Progenitor cell of endocrine pancreas (in vitro differentiated cells): Measurements from ENCODE around the gene SEC16B. TPM values are rescaled to one million over a fixed set of nuclear protein-coding genes. Genes with fewer than 3 reads are reported as not detected.

Experiments used
- DNase-seq: peaks from one replicate; pipeline ENCODE4 v3.0.0; 2021; ENCODE audit warnings: low spot score; ENCODE audit not compliant: unreplicated experiment
- H3K27ac Mint-ChIP-seq: 2 replicates; pipeline ENCODE4 v1.8.0; 2021; ENCODE audit warnings: mild to moderate bottlenecking, moderate library complexity, mixed read lengths
- H3K27me3 Mint-ChIP-seq: 2 replicates; pipeline ENCODE4 v1.8.0; 2021; ENCODE audit warnings: mixed read lengths
- H3K36me3 Mint-ChIP-seq: 2 replicates; pipeline ENCODE4 v1.8.0; 2022; ENCODE audit warnings: mixed read lengths; ENCODE audit not compliant: insufficient read depth
- H3K4me1 Mint-ChIP-seq: 2 replicates; pipeline ENCODE4 v1.8.0; 2021; ENCODE audit warnings: low read depth, mixed read lengths
- H3K4me3 Mint-ChIP-seq: 2 replicates; pipeline ENCODE4 v1.8.0; 2021; ENCODE audit warnings: low read depth, mild to moderate bottlenecking, moderate library complexity, mixed read lengths
- H3K9me3 Mint-ChIP-seq: 2 replicates; pipeline ENCODE4 v1.8.0; 2021; ENCODE audit warnings: low read depth, mixed read lengths
- total RNA-seq: library from RNA; stranded (reverse); gene quantifications from 2 replicates; pipeline ENCODE4 v1.2.1, GENCODE V29; 2021
- TF ChIP-seq, protein P1 (sequence below): fragments of 200-600 bp; sonication (generic); IDR thresholded peaks from one replicate; pipeline ENCODE4 v1.5.0; 2021; ENCODE audit warnings: antibody characterized with exemption, mild to moderate bottlenecking; ENCODE audit not compliant: unreplicated experiment

Gene SEC16B
- total RNA-seq, 1 donor from 2014 or later, result 0.67 TPM

DNA sequence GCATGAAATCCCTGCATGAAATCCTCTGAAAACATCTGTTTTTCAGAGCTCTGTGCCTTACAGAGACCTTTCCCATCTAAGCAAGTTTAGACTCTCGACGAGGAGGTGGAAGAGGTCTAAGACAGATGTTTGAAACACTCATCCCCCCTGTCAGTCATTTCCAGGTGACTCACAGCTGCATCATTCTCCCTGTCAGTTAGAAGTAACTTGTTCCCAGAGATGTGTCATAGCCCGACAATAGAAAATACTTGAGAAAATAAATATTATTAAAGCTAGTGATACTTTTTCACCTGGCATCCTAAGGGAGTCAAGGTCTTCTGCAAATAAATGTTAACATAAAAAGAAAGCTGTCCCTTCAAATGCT is 41.6 kb upstream of the SEC16B start:
- H3K36me3 Mint-ChIP-seq, result no peaks in the 10 kb centered on the region
- H3K4me1 Mint-ChIP-seq, result peaks cover 3% of the 10 kb centered on the region
- peaks cover 9% of the 10 kb centered on the region for H3K9me3 Mint-ChIP-seq
- DNase-seq, result no peak
- H3K27ac Mint-ChIP-seq, result no peak overlapping the region
- no peaks in the 10 kb centered on the region for H3K27me3 Mint-ChIP-seq
- H3K4me3 Mint-ChIP-seq, result no peak overlapping the region
- TF ChIP-seq, protein P1, sequence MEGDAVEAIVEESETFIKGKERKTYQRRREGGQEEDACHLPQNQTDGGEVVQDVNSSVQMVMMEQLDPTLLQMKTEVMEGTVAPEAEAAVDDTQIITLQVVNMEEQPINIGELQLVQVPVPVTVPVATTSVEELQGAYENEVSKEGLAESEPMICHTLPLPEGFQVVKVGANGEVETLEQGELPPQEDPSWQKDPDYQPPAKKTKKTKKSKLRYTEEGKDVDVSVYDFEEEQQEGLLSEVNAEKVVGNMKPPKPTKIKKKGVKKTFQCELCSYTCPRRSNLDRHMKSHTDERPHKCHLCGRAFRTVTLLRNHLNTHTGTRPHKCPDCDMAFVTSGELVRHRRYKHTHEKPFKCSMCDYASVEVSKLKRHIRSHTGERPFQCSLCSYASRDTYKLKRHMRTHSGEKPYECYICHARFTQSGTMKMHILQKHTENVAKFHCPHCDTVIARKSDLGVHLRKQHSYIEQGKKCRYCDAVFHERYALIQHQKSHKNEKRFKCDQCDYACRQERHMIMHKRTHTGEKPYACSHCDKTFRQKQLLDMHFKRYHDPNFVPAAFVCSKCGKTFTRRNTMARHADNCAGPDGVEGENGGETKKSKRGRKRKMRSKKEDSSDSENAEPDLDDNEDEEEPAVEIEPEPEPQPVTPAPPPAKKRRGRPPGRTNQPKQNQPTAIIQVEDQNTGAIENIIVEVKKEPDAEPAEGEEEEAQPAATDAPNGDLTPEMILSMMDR, result no peak

DNA sequence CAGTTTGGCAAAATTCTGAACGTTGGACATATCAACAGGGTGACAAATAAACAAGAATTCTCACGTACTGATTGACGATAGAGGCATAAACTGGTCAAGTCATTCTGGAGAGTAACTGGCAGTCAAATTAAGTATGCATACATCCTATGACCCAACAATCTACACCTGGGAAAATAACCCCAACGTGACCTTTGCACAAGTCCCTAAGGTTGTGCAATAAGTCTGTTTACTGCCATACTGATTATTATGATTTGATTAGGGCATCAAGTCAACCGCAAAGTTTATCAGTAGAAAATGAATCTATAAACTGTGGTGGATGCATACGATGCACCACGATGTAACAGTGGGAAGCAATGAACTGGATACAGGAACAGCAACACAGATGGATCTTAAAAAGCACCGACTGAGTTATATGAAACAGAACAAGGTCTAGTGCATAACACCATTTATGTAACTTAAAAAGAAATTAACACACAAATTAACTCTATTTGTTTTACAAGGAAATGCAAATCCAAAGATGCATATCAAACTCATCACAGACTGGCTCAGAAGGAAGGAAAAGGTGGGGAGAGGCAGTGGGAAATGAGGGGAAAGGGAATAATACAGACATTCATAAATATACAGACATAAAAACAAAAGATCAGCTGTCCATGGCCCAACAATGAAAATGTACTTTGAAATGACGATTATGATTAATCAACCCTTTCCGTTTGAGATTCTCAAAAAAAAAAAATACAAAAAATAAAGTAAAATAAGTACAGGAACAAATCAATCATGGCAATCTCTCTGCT is 41.0 kb upstream of the SEC16B start:
- TF ChIP-seq, protein P1, result no peak
- no peak overlapping the region for H3K4me3 Mint-ChIP-seq
- H3K9me3 Mint-ChIP-seq, result peaks cover 7% of the 10 kb centered on the region
- H3K36me3 Mint-ChIP-seq, result no peaks in the 10 kb centered on the region
- no peak overlapping the region for H3K27ac Mint-ChIP-seq
- DNase-seq, result no peak
- peaks cover 3% of the 10 kb centered on the region for H3K4me1 Mint-ChIP-seq
- H3K27me3 Mint-ChIP-seq, result no peaks in the 10 kb centered on the region

DNA sequence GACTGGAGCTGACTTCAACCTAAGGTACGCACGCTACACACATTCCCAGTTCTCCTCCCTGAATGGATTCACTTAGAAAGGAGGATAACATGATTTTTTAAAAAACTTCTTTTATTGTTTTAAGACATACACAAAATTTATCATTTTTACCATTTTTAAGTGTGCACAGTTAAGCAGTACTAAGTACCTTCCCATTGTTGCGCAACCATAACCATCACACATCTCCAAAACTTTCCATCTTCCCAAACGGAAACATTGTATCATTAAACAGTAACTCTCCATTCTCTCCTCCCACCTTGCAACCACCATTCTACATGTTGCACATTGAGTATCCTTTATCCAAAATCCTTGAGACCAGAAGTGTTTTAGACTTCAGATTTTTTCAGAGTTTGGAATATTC is 36.2 kb upstream of the SEC16B start:
- Mint-ChIP-seq H3K4me3 (no peak overlapping the region), H3K27ac (no peak overlapping the region), H3K36me3 (no peaks in the 10 kb centered on the region), H3K9me3 (no peaks in the 10 kb centered on the region), H3K4me1 (peaks cover 3% of the 10 kb centered on the region), H3K27me3 (peaks cover 11% of the 10 kb centered on the region)
- no peak for DNase-seq
- TF ChIP-seq, protein P1, result no peak

DNA sequence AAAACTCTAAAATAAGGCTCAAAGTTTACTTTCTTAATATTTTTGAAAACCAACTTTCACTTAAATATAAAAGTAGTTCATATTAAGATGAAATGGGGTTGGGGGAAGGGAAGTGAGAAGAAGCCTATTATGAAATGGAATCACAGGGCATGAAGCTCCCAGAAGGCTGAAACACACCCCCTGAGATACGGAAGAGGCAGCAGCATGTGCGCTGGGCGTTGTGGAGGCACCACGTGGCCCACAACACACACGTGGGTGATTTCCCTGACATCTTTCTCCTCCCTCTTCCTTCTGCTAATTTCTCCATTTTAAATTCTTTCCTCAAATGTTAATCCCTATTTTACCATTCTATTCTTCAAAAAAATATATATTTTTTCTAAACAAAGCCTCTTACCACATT is 35.6 kb upstream of the SEC16B start:
- Mint-ChIP-seq H3K9me3 (no peaks in the 10 kb centered on the region), H3K36me3 (no peaks in the 10 kb centered on the region), H3K4me1 (peaks cover 3% of the 10 kb centered on the region), H3K27ac (no peak overlapping the region), H3K4me3 (no peak overlapping the region), H3K27me3 (peaks cover 11% of the 10 kb centered on the region)
- DNase-seq, result no peak
- TF ChIP-seq, protein P1, result no peak

DNA sequence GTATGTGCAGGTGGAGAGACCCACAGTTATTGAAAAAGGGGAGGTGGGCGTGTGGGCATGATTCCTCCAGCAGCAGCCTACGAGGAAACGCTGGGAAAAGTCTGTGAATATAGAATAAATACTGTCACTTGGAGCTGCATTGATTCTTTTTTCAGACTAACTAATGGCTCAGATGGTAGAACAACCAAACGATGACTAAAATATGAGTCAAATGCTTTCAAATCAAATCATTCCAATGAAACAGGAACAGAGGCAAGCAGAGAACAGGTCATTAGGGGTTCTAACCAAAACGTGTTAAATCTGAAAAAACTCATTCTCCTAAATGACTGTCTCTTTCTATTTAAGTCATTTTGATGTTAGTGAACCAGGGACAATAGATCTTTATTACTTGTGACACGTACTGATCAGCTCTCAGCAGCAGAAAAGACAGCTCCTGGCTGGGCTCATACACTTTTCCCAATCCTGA is 35.1 kb upstream of the SEC16B start:
- no peak overlapping the region for H3K27ac Mint-ChIP-seq

More for the DNA sequence above, 35.1 kb upstream of the SEC16B start:
- TF ChIP-seq, protein P1, result no peak
- no peak overlapping the region for H3K4me3 Mint-ChIP-seq
- no peaks in the 10 kb centered on the region for H3K9me3 Mint-ChIP-seq
- peaks cover 3% of the 10 kb centered on the region for H3K4me1 Mint-ChIP-seq
- DNase-seq, result no peak
- H3K36me3 Mint-ChIP-seq, result no peaks in the 10 kb centered on the region
- H3K27me3 Mint-ChIP-seq, result peaks cover 11% of the 10 kb centered on the region
